Glomerular visceral epithelial cell (primary cell): ENCODE results near the gene SLITRK5.

ENCODE experiments used
- DNase-seq: peaks from one replicate; pipeline ENCODE4 v3.0.0-alpha.2; 2016; ENCODE audit errors: extremely low spot score

SLITRK5 gene, protein sequence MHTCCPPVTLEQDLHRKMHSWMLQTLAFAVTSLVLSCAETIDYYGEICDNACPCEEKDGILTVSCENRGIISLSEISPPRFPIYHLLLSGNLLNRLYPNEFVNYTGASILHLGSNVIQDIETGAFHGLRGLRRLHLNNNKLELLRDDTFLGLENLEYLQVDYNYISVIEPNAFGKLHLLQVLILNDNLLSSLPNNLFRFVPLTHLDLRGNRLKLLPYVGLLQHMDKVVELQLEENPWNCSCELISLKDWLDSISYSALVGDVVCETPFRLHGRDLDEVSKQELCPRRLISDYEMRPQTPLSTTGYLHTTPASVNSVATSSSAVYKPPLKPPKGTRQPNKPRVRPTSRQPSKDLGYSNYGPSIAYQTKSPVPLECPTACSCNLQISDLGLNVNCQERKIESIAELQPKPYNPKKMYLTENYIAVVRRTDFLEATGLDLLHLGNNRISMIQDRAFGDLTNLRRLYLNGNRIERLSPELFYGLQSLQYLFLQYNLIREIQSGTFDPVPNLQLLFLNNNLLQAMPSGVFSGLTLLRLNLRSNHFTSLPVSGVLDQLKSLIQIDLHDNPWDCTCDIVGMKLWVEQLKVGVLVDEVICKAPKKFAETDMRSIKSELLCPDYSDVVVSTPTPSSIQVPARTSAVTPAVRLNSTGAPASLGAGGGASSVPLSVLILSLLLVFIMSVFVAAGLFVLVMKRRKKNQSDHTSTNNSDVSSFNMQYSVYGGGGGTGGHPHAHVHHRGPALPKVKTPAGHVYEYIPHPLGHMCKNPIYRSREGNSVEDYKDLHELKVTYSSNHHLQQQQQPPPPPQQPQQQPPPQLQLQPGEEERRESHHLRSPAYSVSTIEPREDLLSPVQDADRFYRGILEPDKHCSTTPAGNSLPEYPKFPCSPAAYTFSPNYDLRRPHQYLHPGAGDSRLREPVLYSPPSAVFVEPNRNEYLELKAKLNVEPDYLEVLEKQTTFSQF

GRCh38 chr13:87671031-87671752, at the start of gene SLITRK5:
SLITRK5 (plus strand) TSS chr13:87671371; CDS start chr13:87675389, 4,018 bp downstream.
- DNase-seq: peak; percentile 90

DNA sequence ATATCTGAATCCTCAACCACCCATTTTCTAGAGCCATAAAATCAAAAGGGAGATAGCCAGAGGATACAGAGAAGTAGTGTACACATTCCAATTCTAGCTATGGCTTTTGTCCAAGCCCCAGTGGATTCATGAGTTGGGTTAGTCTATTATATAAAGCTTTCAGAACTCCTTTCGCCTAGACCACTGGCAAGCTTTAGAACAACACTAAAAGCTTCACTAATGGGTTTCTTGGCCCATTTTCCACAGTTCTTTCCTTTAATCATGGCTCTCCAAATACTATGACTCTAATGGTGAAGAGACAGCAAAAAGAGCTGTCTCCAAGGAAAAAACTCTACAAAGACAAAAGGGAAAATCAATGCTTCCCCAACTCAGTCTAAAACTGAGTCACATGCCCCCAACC, 48.2 kb upstream of the SLITRK5 start:
- no peak for DNase-seq

DNA sequence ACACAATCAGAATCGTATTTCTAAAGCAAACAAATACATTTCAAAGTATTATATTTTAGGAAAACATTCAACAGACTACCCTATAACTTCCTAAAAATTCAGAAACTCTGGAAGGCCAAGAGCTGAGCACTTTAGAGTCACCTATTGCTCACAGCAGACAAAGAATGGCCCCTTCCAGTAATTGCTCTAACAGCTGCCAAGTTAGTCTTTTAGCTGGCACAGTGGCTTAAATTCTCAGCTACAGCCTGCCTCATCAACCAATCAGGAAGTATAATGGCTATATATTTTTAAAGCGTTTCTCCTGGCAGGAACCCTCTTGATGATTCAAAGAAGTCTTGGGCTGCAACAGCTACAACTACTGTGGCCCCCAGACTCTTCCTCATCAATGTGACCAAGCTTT, 14.9 kb upstream of the SLITRK5 start:
- DNase-seq: peak; percentile 25

- DNase-seq: peak; percentile 80
Observed at GRCh38 chr13:87661471-87661870, 9.7 kb upstream of the SLITRK5 start.

DNA sequence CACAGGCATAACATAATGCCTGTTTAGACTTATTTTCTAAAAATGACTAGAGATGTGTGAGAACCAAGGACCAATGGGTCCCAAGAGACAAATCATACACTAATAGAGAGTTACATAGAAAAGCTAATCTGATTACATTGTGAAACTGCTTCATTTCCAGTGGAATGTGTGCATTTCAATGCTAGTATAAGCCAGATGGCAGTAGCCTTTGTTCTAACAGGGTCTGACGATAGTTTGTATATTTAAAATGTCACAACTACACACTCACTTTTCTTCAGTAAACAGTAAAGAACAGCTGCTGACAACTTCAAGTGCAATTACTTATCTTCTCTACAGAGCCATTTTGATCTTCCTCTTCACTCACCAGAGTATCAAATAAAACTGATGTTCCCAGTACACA, 4.3 kb upstream of the SLITRK5 start:
- DNase-seq: no peak

DNA sequence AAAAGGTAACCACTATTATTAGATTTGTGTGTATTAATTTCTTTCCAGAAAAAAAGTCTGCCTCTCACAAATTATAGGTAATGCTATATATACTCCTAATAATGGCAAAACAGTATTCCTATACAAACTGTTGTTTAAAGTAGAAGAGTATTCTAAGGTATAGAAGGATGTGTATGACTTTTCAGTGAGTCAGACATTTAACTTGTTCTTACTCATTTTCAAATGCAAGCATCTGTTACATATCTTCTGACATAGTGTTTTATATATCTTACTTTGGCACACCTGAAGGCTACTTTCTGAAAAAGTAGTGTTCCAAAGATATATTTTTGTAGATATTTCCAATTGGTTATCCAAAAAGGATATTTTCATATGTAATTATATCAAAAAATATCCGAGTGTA, 3.5 kb upstream of the SLITRK5 start:
- no peak for DNase-seq

GRCh38 chr13:87669379-87669978, 1.7 kb upstream of the SLITRK5 start:
- DNase-seq: peak; percentile 61

DNA sequence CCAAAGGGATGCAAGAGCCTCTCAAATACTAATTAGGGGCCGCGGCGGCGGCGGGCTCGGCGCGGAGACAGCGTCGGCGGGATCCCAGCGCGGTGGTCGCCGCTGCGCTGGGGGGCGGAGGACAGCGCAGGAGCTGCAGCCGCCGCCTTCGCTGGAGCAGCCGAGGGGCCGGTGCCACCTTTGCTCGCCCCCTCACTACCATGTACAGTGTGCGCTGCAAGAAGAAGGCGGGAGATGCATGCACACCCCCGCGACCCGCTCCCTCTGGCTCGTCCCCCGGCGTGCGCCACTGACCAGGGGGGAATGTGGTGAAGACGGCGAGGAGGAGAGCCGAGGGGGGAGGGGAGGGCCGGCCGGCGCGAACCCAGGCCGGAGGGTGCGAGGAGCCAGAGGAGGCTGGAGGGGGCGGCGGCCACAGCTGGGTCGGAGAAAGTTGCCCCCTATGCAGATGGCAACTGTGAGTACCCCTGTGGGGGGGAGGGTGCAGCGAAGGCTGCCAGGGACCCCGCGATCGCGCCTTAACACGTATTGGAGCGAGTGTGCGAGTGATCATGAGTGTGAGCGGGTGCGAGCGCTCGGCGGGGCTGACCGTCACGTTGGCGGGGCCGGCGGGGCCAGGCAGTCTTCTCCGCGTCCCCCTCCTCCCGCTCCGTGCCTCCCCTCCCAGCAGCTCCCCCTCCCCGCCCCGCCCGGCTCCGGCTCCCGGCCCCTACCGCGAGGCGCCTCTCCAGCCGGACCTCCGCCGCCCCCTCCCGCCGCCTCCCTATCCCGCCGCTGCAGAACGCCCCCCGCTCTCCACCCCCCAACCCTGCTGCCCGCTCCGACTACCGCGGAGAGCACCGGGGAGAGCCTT, 808 bp downstream of the SLITRK5 start:
- peak; percentile 30 for DNase-seq

- DNase-seq: peak; percentile 24
Observed at GRCh38 chr13:87674247-87674738, 3.1 kb downstream of the SLITRK5 start.

DNA sequence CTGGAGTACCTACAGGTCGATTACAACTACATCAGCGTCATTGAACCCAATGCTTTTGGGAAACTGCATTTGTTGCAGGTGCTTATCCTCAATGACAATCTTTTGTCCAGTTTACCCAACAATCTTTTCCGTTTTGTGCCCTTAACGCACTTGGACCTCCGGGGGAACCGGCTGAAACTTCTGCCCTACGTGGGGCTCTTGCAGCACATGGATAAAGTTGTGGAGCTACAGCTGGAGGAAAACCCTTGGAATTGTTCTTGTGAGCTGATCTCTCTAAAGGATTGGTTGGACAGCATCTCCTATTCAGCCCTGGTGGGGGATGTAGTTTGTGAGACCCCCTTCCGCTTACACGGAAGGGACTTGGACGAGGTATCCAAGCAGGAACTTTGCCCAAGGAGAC, 4.7 kb downstream of the SLITRK5 start:
- no peak for DNase-seq

GRCh38 chr13:87676254-87677042, 5.3 kb downstream of the SLITRK5 start:
- DNase-seq: no peak

GRCh38 chr13:87677043-87677495, 5.9 kb downstream of the SLITRK5 start:
- no peak for DNase-seq

DNA sequence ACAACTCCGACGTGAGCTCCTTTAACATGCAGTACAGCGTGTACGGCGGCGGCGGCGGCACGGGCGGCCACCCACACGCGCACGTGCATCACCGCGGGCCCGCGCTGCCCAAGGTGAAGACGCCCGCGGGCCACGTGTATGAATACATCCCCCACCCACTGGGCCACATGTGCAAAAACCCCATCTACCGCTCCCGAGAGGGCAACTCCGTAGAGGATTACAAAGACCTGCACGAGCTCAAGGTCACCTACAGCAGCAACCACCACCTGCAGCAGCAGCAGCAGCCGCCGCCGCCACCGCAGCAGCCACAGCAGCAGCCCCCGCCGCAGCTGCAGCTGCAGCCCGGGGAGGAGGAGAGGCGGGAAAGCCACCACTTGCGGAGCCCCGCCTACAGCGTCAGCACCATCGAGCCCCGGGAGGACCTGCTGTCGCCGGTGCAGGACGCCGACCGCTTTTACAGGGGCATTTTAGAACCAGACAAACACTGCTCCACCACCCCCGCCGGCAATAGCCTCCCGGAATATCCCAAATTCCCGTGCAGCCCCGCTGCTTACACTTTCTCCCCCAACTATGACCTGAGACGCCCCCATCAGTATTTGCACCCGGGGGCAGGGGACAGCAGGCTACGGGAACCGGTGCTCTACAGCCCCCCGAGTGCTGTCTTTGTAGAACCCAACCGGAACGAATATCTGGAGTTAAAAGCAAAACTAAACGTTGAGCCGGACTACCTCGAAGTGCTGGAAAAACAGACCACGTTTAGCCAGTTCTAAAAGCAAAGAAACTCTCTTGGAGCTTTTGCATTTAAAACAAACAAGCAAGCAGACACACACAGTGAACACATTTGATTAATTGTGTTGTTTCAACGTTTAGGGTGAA, 6.6 kb downstream of the SLITRK5 start:
- peak; percentile 28 for DNase-seq

GRCh38 chr13:87678372-87678752, 7.2 kb downstream of the SLITRK5 start:
- no peak for DNase-seq

GRCh38 chr13:87680298-87680697, 9.1 kb downstream of the SLITRK5 start:
- peak; percentile 33 for DNase-seq

DNA sequence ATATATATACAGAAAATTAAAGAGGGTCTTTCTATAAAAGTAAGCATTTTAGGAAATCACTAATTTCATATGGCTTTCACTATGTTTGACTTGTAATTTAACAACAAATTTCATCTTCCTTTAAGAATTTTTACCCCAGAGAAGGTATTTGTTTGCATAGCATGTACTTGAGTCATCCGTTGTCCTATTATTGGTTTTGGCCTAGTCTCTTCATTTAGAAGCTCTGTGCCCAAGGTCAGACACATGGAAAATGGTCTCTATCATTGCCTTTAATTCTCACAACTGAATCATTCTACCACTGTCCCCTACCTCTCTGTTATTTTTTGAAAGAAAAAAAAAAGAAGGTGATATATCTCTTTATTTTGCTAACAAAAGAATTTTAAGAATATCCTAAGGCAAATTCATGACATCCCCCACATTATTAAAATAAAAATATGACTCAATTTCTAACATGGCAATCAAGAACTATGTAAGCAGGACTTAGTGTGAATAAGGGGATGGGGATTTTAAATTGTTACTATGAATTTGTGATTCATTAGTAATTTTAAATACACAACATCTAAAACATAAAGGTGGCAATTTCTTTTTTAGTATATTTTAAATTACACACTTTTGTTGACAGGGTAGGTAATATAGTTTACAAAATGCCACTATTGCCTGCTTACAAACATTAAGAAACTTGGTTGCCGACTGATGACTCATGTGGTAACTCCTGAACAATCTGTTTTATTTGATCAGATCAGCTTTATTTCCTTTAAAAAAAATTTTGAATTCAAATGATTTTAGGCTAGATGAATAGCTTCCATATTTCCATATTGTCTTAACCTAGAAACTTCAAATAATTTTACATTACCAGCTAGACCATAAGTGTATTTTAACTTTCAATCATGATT, 13.9 kb downstream of the SLITRK5 start:
- peak; percentile 45 for DNase-seq

DNA sequence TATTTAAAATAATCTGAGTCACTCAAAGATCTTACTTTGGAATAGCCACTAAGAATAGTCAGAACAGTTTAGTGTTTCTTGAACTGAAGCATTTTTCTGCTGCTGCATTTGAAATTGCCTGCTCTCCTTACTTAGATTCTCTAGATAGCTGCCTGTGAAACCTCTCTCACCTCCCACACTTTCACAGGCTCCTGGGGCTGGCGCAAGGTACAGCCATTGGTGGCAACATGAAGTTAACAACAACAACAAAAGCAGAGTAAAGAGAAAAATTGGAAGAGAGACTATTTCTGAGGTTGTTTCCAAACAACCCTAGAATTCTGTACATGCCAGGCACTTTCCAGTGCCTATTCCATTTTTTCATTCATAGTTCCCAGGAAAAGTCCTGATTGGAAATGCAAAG, 25.3 kb downstream of the SLITRK5 start:
- DNase-seq: no peak

- DNase-seq: no peak
Observed at GRCh38 chr13:87698268-87698667, 27.1 kb downstream of the SLITRK5 start.
